GM18867 (cell line): ENCODE measurements around the gene NUBPL.
"Not testable (repeated sequence)": the region's sequence is repeated elsewhere in the genome, so short reads cannot be mapped to it uniquely, and the experiment has no call there.

Experiments used
- ATAC-seq: cut with Tn5 transposase; IDR thresholded peaks from one replicate; pipeline ENCODE4 v1.9.1; 2021; ENCODE audit warnings: mild to moderate bottlenecking, moderate library complexity; ENCODE audit not compliant: unreplicated experiment

Gene NUBPL

GRCh38 chr14:31660728-31661127 lies 99.5 kb downstream of the NUBPL start:
- no peak for ATAC-seq

- ATAC-seq, result no peak
These were observed 107.1 kb downstream of the NUBPL start for GRCh38 chr14:31668348-31668747.

DNA sequence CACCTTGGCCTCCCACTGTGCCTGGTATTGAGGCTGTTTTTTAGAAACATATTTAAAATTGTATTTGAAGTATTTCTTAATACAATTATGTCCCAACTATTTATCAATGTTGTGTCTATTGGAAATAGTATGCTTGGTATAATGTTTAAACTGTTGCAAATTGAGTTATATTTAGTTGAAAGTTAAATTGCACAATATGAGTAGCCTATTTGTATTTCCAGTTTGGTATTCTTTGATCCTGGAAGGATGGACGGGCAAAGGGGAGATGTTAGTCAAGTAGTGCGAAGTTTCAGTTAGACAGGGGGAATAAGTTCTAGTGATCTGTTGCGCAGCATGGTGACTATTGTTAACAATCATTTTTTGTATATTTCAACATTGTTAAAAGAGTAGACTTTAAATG lies 111.5 kb downstream of the NUBPL start:
- no peak for ATAC-seq

DNA sequence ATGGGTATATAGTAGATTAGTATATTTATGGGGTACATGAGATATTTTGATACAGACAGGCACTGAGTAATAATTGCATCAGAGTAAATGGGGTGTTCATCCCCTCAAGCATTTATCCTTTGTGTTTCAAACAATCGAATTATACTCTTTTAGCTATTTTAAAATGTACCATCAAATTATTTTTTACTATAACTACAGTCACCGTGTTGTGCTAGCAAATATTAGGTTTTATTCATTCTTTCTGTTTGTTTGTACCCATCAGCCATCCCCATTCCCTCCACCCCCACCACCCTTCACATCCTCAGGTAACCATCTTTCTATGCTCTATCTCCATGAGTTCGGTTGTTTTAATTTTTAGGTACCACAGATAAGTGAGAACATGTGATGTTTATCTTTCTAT lies 115.8 kb downstream of the NUBPL start:
- ATAC-seq, result no peak

GRCh38 chr14:31677630-31678029 lies 116.4 kb downstream of the NUBPL start:
- no peak for ATAC-seq

DNA sequence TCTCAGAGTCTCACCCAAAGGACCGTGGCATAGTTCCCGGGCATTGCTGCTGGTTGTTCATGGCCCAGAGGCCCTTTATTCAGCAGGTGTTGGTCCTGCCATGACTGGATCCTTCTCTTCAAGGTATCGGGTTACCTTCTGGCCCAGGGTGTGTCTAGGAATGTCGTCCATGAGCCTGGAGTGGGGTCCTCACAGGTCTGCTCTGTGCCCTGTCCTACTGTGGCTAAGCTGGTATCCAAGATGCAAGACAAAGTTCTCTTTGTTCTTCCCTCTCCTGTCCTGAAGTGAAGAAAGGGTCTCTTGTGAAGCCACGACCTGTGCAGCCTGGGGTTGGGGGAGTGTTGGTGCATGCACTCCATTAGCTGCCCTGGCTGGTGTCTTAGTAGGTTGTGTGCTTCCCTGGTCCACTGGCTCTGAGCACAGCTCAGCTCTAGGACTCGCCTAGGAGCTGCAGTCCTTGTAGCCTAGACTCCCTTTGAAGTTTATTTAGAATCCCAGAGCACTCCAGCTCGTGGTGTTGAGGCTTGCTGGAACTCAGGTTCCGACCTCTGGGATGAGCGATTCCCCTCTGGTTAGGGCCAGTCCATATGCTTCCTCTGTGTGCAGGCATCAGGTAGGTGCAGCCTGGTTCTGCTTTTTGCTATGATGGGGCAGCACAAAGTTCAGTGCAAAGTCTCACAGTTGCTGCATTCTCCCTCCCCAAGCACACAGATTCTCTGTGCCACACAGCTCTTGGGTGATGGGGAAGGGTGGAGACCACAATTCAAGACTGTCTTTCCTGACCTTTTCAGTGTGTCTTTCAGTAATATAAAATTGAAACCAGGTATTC lies 117.4 kb downstream of the NUBPL start:
- ATAC-seq, result no peak

- no peak for ATAC-seq
These were observed 121.6 kb downstream of the NUBPL start for GRCh38 chr14:31682768-31683167.

DNA sequence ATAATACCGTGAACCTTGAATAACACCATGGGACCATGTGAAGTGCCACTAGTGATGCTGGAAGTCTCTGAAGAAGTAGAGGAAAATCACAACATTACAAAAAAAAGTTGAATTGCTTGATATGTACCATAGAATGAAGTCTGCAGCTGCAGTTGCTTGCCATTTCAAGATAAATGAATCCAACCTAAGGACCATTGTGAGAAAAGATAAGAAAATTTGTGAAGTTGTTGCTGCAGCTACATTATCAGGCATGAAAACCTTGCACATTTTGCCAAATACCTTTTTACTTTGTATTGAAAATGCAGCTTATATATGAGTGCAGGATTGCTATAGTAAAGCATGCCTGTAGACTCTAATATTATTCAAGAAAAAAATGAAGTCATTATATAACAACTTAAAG lies 126.5 kb downstream of the NUBPL start:
- no peak for ATAC-seq

DNA sequence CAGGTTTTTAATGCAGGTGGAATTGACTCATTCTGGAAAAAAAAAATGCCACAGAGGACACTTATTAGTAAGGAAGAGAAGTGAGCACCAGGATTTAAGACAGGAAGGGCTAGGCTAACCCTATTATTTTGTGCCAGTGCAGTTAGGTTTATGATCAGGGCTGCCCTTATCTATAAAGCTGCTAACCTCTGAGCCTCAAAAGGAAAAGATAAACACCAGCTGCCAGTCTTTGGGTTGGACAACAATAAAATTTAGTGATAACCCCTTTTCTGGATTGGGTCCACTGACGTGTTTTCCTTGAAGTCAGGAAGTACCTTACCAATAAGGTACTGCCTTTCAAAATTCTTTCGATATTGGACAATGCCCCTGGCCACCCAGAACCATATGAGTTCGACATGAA lies 128.9 kb downstream of the NUBPL start:
- no peak for ATAC-seq

GRCh38 chr14:31692376-31692781 lies 131.2 kb downstream of the NUBPL start:
- ATAC-seq, result no peak

- no peak for ATAC-seq
These were observed 135.2 kb downstream of the NUBPL start for GRCh38 chr14:31696378-31696777.

GRCh38 chr14:31699809-31700208 lies 138.6 kb downstream of the NUBPL start:
- no peak for ATAC-seq

GRCh38 chr14:31700282-31701074 lies 139.3 kb downstream of the NUBPL start:
- ATAC-seq, result no peak

DNA sequence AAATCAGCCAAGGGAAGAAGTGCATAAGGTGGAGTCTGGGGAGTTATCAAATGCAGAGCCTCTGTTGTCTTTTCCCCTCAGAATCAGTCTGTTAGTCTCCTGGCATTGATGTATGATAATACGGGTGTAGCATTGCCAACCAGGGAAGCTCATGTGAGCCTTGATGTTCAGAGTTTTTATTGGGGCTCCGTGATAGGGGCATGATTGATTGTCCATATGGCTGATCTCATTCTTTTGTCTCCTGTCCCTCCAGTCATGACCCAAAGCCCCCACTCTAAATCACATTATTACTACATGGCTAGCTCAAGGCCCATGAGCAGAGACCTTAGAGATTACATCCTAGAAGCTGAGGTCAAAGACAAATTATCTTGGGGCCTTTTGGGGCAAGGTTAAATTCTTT lies 140.9 kb downstream of the NUBPL start:
- ATAC-seq, result no peak

- no peak for ATAC-seq
These were observed 141.9 kb downstream of the NUBPL start for GRCh38 chr14:31703056-31703455.

- no peak for ATAC-seq
These were observed 144.5 kb downstream of the NUBPL start for GRCh38 chr14:31705731-31706130.

GRCh38 chr14:31708661-31709060 lies 147.5 kb downstream of the NUBPL start:
- not testable (repeated sequence) for ATAC-seq

DNA sequence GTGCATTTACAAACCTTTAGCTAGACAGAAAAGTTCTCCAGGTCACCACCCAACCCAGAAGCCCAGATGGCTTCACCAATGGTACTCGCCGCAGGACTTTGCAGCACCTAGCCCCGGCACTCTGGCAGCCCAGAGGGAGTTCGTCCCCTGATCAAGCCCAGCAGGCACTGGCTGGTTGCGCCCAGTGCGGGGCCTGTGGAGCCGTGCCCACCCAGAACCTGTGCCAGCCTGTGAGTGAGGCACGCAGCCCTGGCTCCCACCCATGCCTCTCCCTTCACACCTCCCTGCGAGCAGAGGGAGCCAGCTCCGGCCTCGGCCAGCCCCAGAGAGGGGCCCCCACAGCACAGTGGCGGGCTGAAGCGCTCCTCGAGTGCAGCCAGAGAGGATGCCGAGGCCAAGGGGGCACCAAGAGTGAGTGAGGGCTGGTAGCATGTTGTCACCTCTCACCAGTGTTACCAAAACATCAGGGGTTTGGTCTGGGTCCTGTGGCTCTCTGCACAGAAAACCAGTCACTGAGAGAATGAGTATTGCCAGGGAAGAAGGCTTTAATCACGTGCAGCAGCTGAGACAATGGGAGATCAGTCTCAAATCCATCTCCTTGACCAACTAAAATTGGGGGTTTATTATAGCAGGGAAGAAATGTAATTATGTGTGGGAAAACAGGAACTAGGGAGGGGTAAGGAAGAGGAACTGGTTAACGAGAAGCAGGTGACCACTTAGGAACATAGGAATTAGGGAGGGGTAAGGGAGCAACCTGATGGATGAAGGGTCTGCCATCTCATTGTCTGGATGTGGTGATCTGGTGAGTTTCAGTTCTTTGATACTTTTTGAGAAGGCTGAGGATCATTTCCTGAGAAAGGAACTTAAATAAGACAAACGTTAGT lies 151.3 kb downstream of the NUBPL start:
- ATAC-seq, result no peak

DNA sequence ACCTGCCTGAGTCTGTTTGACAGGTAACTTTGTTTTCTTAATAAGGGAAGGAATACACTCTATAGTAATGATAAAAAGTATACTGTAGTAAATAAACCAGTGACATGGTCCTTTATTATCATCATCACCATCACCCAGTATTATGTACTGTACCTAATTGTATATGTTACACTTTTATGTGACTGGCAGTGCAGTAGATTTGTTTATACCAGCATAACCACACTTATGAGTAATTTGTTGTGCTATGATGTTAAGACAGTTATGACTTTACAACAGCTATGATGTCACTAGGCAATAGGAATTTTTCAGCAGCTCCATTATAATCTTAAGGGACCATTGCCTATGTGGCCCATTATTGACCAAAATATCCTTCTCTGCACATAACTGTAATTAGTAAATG lies 155.0 kb downstream of the NUBPL start:
- no peak for ATAC-seq

DNA sequence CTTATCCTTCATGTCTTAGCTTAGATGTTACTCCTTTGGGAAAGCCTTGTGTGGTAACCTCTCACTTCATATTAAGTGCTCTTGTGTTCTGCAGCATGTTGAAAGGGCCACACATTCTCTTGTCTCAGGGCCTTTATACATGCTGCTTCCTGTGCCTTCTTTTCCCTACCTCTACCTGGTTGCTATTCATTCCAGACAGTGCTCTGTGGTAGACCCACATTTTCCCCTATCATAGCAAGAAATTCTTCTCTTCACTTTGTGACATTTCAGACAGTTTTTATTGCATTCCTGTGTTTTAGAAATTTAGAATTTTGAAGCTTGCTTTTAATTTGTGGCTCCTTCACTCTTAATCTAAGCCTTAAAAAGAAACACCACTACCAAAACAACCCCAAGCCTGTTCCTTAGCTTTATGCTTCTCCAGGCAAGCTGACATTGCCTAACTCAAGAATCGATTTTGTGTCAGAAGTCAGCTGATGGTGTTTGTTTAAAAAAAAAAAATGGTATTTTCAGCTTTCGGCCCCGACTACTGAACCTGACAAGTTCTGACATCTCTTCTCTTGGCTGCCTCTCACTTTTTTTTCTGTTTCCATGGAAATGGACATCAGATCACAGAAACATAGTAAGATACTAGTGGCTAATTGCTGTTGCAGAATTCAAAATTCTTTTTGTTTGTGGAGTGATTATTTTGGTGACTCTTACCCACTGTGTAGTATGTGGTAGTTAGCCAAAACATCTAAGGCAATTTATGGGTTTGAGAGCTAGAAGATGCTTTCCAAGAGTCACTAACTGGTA lies 156.3 kb downstream of the NUBPL start:
- no peak for ATAC-seq
